ENCODE results near the gene TRIM23. TPM values are rescaled to one million over a fixed set of nuclear protein-coding genes. Genes with fewer than 3 reads are reported as not detected.
A peak's percentile ranks its signal among the peaks of the same experiment; 100 is the strongest.
"Not testable (repeated sequence)": the region's sequence is repeated elsewhere in the genome, so short reads cannot be mapped to it uniquely, and the experiment has no call there.

TRIM23 gene
- total and polyA plus RNA-seq, 4 donors = 7.0 to 21.9 (median 12.8) TPM

DNA sequence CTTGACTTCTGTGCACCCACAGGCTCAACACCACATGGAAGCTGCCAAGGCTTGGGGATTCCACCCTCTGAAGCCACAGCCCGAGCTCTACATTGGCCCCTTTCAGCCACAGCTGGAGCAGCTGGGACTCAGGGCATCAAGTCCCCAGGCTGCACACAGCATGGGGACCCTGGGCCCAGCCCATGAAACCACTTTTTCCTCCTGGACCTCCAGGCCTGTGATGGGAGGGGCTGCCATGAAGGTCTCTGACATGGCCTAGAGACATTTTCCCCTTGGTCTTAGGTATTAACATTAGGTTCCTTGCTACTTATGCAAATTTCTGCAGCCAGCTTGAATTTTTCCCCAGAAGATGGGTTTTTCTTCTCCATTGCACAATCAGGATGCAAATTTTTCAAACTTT lies 22.4 kb downstream of the TRIM23 start:
- H3K27me3 ChIP-seq (ENCODE audit: control insufficient read depth in 1 of 2, insufficient read depth in 2 of 2, low read length in 1 of 2); H3K36me3 ChIP-seq (ENCODE audit: control insufficient read depth in 1 of 2, insufficient read depth in 2 of 2, low read length in 1 of 2); DNase-seq: not testable (repeated sequence)

DNA sequence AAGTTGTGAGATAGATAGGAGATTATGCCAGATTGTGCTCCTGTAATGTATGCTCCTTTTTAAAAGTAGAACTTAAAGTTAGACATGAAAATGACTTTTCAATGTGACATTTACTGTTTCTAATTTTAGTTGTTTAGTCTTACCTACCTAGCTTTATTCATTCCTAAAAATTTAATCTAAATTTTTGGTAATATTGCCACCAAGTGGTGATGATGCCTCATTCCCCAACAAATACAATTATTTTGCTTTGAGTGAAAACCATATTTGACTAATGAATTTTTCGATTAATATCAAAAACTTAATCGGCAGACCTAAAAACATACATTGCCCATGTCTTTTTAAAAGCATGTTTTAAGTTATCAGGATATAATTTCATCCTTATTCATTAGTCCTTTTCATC lies 35.4 kb downstream of the TRIM23 start:
- intact Hi-C loops (cut with DNase I) = no loop called here
- no peak for ATAC-seq (ENCODE audit: low FRiP score)
- 93 to 97% methylated on average over 2 of the region's 2 CpGs for WGBS, 2 donors
- no peaks in the 10 kb centered on the region for H3K9me3 ChIP-seq (ENCODE audit: control insufficient read depth, low read length)
- H3K27ac ChIP-seq (ENCODE audit: low read depth in 1 of 2, low read length in 2 of 2) = no peak overlapping the region
- H3K4me1 ChIP-seq (ENCODE audit: control insufficient read depth in 1 of 2, insufficient read depth in 2 of 2, low read length in 2 of 2) = no peaks in the 10 kb centered on the region
- H3K4me3 ChIP-seq (ENCODE audit: low read length in 2 of 2) = no peak overlapping the region
- DNase-seq = no peak
- peaks cover 0 to 4% of the 10 kb centered on the region in 2 donors for H3K36me3 ChIP-seq (ENCODE audit: control insufficient read depth in 1 of 2, insufficient read depth in 2 of 2, low read length in 1 of 2)
- H3K27me3 ChIP-seq (ENCODE audit: control insufficient read depth in 1 of 2, insufficient read depth in 2 of 2, low read length in 1 of 2) = no peaks in the 10 kb centered on the region

More for the DNA sequence above, 22.4 kb downstream of the TRIM23 start:
- ATAC-seq (ENCODE audit: low FRiP score); H3K4me1 ChIP-seq (ENCODE audit: control insufficient read depth in 1 of 2, insufficient read depth in 2 of 2, low read length in 2 of 2); intact Hi-C loops (cut with DNase I); H3K27ac ChIP-seq (ENCODE audit: low read depth in 1 of 2, low read length in 2 of 2); H3K4me3 ChIP-seq (ENCODE audit: low read length in 2 of 2); H3K9me3 ChIP-seq (ENCODE audit: control insufficient read depth, low read length): not testable (repeated sequence)
- 99 to 100% methylated on average over 1 of the region's 1 CpG for WGBS, 2 donors

DNA sequence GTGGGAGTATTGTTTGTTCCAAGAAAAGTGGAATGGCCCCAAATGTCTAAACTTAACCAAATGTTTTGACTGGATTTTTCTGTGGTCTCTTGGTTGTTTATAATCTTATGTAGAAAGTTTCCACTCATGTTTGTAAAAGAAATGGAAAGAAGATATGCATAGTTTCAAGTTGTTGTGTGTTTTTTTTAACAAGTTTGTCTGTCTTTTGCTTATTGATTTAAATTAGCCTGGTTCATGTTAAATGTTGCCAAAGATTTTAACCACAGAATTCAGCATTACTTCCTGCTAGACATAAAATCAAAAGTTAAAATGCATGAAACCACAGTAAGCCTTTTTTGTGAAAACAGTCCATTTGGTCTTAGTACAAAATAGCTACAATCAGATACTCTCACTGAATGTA lies 47.0 kb downstream of the TRIM23 start:
- ATAC-seq (ENCODE audit: low FRiP score) (no peak), DNase-seq (no peak)
- Histone ChIP-seq H3K4me3 (ENCODE audit: low read length in 2 of 2) (no peak overlapping the region), H3K36me3 (ENCODE audit: control insufficient read depth in 1 of 2, insufficient read depth in 2 of 2, low read length in 1 of 2) (peaks cover 3 to 6% of the 10 kb centered on the region in 2 donors), H3K27ac (ENCODE audit: low read depth in 1 of 2, low read length in 2 of 2) (no peak overlapping the region), H3K27me3 (ENCODE audit: control insufficient read depth in 1 of 2, insufficient read depth in 2 of 2, low read length in 1 of 2) (no peaks in the 10 kb centered on the region), H3K4me1 (ENCODE audit: control insufficient read depth in 1 of 2, insufficient read depth in 2 of 2, low read length in 2 of 2) (no peaks in the 10 kb centered on the region), H3K9me3 (ENCODE audit: control insufficient read depth, low read length) (no peaks in the 10 kb centered on the region)
- intact Hi-C loops (cut with DNase I) = no loop called here

DNA sequence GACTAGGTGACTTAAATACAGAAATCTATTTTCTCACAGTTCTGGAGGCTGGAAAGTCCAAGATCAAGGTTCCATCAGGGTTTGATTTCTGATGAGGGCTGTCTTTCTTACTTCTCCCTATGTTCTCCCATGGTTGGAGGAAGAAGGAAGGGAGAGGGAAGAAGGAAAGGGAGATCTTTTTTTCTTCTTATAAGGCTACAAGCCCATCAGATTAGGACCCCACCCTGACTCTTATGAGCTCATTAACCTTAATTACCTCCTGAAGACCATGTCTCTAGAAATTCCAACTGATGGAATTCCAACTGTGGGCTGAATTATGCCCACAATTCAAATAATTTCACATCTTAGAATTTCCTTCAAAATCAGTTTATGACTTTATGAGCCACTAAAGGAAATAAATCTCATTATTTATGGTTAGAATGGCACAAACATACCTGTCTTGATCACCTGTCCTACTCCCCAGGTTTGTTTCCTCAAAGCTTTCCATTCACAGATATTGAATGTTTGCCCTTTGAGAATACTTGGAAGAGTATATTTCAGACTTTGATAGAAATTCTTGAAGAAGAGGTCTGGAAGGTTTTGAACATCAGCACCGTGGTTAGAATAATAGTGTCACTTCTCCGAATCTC lies 53.4 kb downstream of the TRIM23 start:
- no peaks in the 10 kb centered on the region for H3K27me3 ChIP-seq (ENCODE audit: control insufficient read depth in 1 of 2, insufficient read depth in 2 of 2, low read length in 1 of 2)
- intact Hi-C loops (cut with DNase I) = no loop called here
- peaks cover 0 to 6% of the 10 kb centered on the region in 2 donors for H3K36me3 ChIP-seq (ENCODE audit: control insufficient read depth in 1 of 2, insufficient read depth in 2 of 2, low read length in 1 of 2)
- no peaks in the 10 kb centered on the region for H3K4me1 ChIP-seq (ENCODE audit: control insufficient read depth in 1 of 2, insufficient read depth in 2 of 2, low read length in 2 of 2)
- H3K4me3 ChIP-seq (ENCODE audit: low read length in 2 of 2) = no peak overlapping the region
- DNase-seq = no peak
- WGBS, 2 donors = 82 to 88% methylated on average over 2 of the region's 2 CpGs
- no peak for ATAC-seq (ENCODE audit: low FRiP score)
- H3K27ac ChIP-seq (ENCODE audit: low read depth in 1 of 2, low read length in 2 of 2) = no peak overlapping the region
- no peaks in the 10 kb centered on the region for H3K9me3 ChIP-seq (ENCODE audit: control insufficient read depth, low read length)

DNA sequence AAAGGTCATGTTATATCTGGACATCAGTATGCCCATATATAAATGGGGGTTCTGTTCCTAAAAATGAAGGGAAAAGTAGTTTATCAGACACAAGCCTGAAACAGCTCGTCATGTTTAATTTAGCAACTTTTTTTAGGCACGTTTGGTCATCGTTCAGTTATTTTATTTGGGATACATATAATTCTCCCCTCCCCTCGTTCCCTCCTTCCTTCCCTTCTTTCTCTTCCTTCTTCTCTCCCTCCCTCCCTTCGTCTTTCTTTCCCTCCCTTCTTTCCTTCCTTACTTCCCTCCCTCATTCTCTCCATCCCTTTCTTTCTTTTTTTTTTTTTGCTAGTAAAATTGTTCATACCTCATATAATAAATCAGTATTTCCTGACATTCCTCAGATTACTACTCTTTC lies 57.6 kb downstream of the TRIM23 start:
- peaks cover 0 to 2% of the 10 kb centered on the region in 2 donors for H3K4me1 ChIP-seq (ENCODE audit: control insufficient read depth in 1 of 2, insufficient read depth in 2 of 2, low read length in 2 of 2)
- H3K9me3 ChIP-seq (ENCODE audit: control insufficient read depth, low read length) = no peaks in the 10 kb centered on the region
- H3K27ac ChIP-seq (ENCODE audit: low read depth in 1 of 2, low read length in 2 of 2) = no peak overlapping the region
- peaks cover 0 to 6% of the 10 kb centered on the region in 2 donors for H3K36me3 ChIP-seq (ENCODE audit: control insufficient read depth in 1 of 2, insufficient read depth in 2 of 2, low read length in 1 of 2)
- WGBS, 2 donors = 72 to 73% methylated on average over 5 of the region's 5 CpGs
- no peak overlapping the region for H3K4me3 ChIP-seq (ENCODE audit: low read length in 2 of 2)
- intact Hi-C loops (cut with DNase I) = no loop called here
- no peaks in the 10 kb centered on the region for H3K27me3 ChIP-seq (ENCODE audit: control insufficient read depth in 1 of 2, insufficient read depth in 2 of 2, low read length in 1 of 2)
- DNase-seq = no peak
- ATAC-seq (ENCODE audit: low FRiP score) = no peak

DNA sequence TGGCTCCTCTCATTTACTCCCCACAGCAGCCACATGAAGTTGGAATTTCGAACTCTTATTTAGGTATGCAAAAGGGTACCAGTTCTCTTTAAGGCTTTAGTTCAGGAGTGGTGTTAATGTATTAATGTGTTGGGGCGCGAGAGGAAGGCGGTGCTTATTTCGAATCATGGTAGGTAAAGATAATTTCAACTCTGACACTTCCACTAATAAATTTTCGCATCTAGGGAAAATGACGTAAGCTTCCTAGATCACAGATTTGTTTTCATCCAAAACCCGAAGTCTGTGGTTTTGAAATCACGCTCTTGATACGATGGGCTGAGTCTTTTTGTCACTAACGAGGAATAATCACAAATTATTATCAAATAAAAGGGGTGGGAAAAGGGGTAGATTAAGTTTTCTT lies 60.4 kb downstream of the TRIM23 start:
- DNase-seq (no peak), ATAC-seq (ENCODE audit: low FRiP score) (no peak)
- 3 to 8% methylated on average over 11 of the region's 11 CpGs for WGBS, 2 donors
- H3K36me3 ChIP-seq (ENCODE audit: control insufficient read depth in 1 of 2, insufficient read depth in 2 of 2, low read length in 1 of 2) = no peaks in the 10 kb centered on the region
- H3K27ac ChIP-seq (ENCODE audit: low read depth in 1 of 2, low read length in 2 of 2) = no peak overlapping the region
- H3K4me3 ChIP-seq (ENCODE audit: low read length in 2 of 2) = peak overlapping the region; percentile 49 to 89
- H3K4me1 ChIP-seq (ENCODE audit: control insufficient read depth in 1 of 2, insufficient read depth in 2 of 2, low read length in 2 of 2) = peaks cover 0 to 2% of the 10 kb centered on the region in 2 donors
- no peaks in the 10 kb centered on the region for H3K27me3 ChIP-seq (ENCODE audit: control insufficient read depth in 1 of 2, insufficient read depth in 2 of 2, low read length in 1 of 2)
- intact Hi-C loops (cut with DNase I) = loop anchor here in 1 of 2 donors (2.0 kb wide), 1 partner anchor 61 kb away; the partner anchor contains the start of genes SHLD3, TRAPPC13 and TRIM23
- no peaks in the 10 kb centered on the region for H3K9me3 ChIP-seq (ENCODE audit: control insufficient read depth, low read length)

DNA sequence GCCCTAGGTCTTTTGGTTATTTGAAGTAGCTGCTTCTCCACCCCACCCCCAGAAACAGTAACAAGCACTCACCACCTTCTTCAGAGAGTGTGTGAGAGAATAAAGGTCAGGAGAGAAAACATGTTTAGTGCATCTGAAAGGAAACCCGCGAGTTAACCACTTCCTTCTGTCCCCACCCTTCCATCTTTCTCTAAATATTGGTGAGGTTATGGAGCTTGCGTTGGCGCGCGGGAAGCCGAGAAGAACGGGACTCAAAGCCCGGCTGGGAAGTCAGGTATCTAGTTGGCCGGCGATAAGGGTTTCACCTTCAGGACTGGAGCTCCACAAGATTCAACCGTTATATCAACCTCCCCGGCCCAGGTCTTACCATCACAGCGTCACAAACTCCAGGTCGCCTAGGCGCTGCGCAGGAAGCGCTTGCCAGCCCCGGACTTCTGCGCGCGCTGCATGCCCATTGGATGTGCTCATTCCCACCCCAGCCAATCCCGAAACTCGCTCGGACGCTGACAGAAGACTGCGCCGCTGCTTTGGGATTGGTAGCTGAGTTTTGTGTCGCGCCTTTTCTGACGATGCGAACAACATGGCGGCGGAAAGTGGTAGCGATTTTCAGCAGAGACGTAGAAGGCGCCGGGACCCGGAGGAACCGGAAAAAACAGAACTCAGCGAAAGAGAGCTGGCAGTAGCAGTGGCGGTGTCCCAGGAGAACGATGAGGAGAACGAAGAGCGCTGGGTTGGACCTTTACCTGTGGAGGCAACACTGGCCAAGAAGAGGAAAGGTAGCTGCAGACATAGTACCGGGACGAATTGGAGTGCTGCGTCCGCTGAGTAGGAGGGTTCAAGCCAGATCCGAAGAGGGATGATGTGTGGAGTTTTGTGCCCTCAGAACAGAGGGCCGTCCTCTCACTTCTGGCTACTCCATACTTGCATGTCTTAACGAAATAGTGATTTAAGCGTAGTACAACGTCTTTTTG lies 61.1 kb downstream of the TRIM23 start, which contains the start of the genes CENPK and PPWD1:
Gene CENPK (minus strand): TSS at position 438 of the 971 bp plus-strand sequence. CDS start 8,261 bp downstream, outside the sequence.
Gene PPWD1 (plus strand): TSS at position 566 of the 971 bp plus-strand sequence. CDS start 15 bp downstream, at position 581.
- DNase-seq (peak; percentile 96 to 97), ATAC-seq (ENCODE audit: low FRiP score) (peak; percentile 99)
- peaks cover 0 to 2% of the 10 kb centered on the region in 2 donors for H3K4me1 ChIP-seq (ENCODE audit: control insufficient read depth in 1 of 2, insufficient read depth in 2 of 2, low read length in 2 of 2)
- H3K4me3 ChIP-seq (ENCODE audit: low read length in 2 of 2) = peak within 1 kb of the TSS; percentile 49 to 89
- H3K36me3 ChIP-seq (ENCODE audit: control insufficient read depth in 1 of 2, insufficient read depth in 2 of 2, low read length in 1 of 2) = no peaks in the 10 kb centered on the region
- H3K9me3 ChIP-seq (ENCODE audit: control insufficient read depth, low read length) = no peaks in the 10 kb centered on the region
- WGBS, 2 donors = 0% methylated on average over 54 of the region's 54 CpGs
- intact Hi-C loops (cut with DNase I) = loop anchor here in 1 of 2 donors (2.0 kb wide), 1 partner anchor 62 kb away; the partner anchor contains the start of genes SHLD3, TRAPPC13 and TRIM23
- no peaks in the 10 kb centered on the region for H3K27me3 ChIP-seq (ENCODE audit: control insufficient read depth in 1 of 2, insufficient read depth in 2 of 2, low read length in 1 of 2)
- peak within 1 kb of the TSS; percentile 45 to 83 for H3K27ac ChIP-seq (ENCODE audit: low read depth in 1 of 2, low read length in 2 of 2)

DNA sequence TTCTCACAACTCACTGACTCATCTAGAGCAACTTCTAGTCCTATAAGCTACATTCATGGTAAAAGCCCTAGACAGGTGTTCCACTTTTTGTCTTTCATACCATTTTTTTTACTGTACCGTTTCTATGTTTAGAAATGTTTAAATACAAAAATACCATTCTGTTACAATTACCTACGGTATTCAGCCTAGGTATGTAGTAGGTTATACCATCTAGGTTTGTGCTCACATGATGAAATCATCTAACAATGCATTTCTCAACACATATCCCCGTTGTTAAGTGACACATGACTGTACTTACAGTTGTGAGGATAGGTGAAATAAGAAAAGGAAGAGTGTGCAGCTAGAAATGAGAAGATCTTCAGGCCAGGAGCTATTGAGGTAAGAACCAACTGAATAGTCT lies 67.4 kb downstream of the TRIM23 start:
- H3K4me1 ChIP-seq (ENCODE audit: control insufficient read depth in 1 of 2, insufficient read depth in 2 of 2, low read length in 2 of 2) = no peaks in the 10 kb centered on the region
- 89 to 90% methylated on average over 3 of the region's 3 CpGs for WGBS, 2 donors

More for the DNA sequence above, 67.4 kb downstream of the TRIM23 start:
- no peak for DNase-seq
- Histone ChIP-seq H3K27ac (ENCODE audit: low read depth in 1 of 2, low read length in 2 of 2) (no peak overlapping the region), H3K4me3 (ENCODE audit: low read length in 2 of 2) (no peak overlapping the region), H3K9me3 (ENCODE audit: control insufficient read depth, low read length) (no peaks in the 10 kb centered on the region), H3K36me3 (ENCODE audit: control insufficient read depth in 1 of 2, insufficient read depth in 2 of 2, low read length in 1 of 2) (no peaks in the 10 kb centered on the region), H3K27me3 (ENCODE audit: control insufficient read depth in 1 of 2, insufficient read depth in 2 of 2, low read length in 1 of 2) (no peaks in the 10 kb centered on the region)
- ATAC-seq (ENCODE audit: low FRiP score) = no peak
- intact Hi-C loops (cut with DNase I) = no loop called here

Measured in aorta (tissue), 5 donors.